SK-N-SH (cell line): ENCODE measurements around the gene SEC24B. TPM values are rescaled to one million over a fixed set of nuclear protein-coding genes. Genes with fewer than 3 reads are reported as not detected.
"Not testable (repeated sequence)": the region's sequence is repeated elsewhere in the genome, so short reads cannot be mapped to it uniquely, and the experiment has no call there.

Experiments used
- CTCF ChIA-PET: fragments of 300-600, 350-600 bp; formaldehyde crosslinking; extraction: SDS; loops from one replicate; lab custom pipeline; 2021; lab: Yijun Ruan, JAX
- POLR2A ChIA-PET: fragments of 350-600 bp; sonication (Branson Sonifier 250); formaldehyde crosslinking; extraction: SDS; loops from one replicate; lab custom pipeline; 2020; ENCODE audit warnings: antibody characterized with exemption, inconsistent platforms; lab: Yijun Ruan, JAX
- DNase-seq: peaks from one replicate; pipeline ENCODE4 v3.0.0; 2012
- H2AFZ ChIP-seq: fragments of 200-600 bp; sonication (generic); 2 replicates; pipeline ENCODE4 v1.8.1; 2016; ENCODE audit warnings: antibody characterized with exemption, mild to moderate bottlenecking, low read depth
- H3F3A ChIP-seq: fragments of 200-600 bp; sonication (generic); replicated peaks from 2 replicates; pipeline ENCODE3; 2016; ENCODE audit warnings: antibody characterized with exemption, mild to moderate bottlenecking; ENCODE audit not compliant: insufficient read depth
- H3K27ac ChIP-seq, 2 experiments: fragments of 200-500 bp in 1 of 2; fragments of 200-600 bp in 1 of 2; sonication (Bioruptor generic) in 1 of 2; sonication (generic), shearing (Covaris generic) in 1 of 2; 2 replicates each; pipeline versions ENCODE4 v1.5.1 to v1.6.1; 2014 to 2016; ENCODE audit warnings: low read depth in 2 of 2, inconsistent platforms in 1 of 2, low read length in 1 of 2, mild to moderate bottlenecking in 1 of 2, mixed read lengths in 1 of 2
- H3K27me3 ChIP-seq: fragments of 200-600 bp; sonication (generic), shearing (Covaris generic); 2 replicates; pipeline ENCODE4 v1.6.1; 2016; ENCODE audit warnings: mixed run types; ENCODE audit not compliant: insufficient read depth
- H3K36me3 ChIP-seq, 2 experiments: fragments of 200-500 bp in 1 of 2; fragments of 200-600 bp in 1 of 2; sonication (Bioruptor generic) in 1 of 2; sonication (generic) in 1 of 2; replicated peaks in 1 of 2; 2 replicates each; pipeline versions ENCODE3 to v1.5.1; 2014 to 2016; ENCODE audit warnings: low read length in 1 of 2, mild to moderate bottlenecking in 1 of 2; ENCODE audit not compliant: insufficient read depth in 2 of 2, control insufficient read depth in 1 of 2
- H3K4me1 ChIP-seq, 2 experiments: fragments of 200-500 bp in 1 of 2; fragments of 200-600 bp in 1 of 2; sonication (Bioruptor generic) in 1 of 2; sonication (generic), shearing (Covaris generic) in 1 of 2; 2 replicates each; pipeline versions ENCODE4 v1.5.1 to v1.6.1; 2014 to 2016; ENCODE audit warnings: low read depth in 1 of 2, low read length in 1 of 2, mixed run types in 1 of 2; ENCODE audit not compliant: insufficient read depth in 2 of 2, control insufficient read depth in 1 of 2
- H3K4me2 ChIP-seq: fragments of 200-600 bp; sonication (generic), shearing (Covaris generic); 2 replicates; pipeline ENCODE4 v1.6.1; 2017; ENCODE audit warnings: mixed run types
- H3K4me3 ChIP-seq, 2 experiments: fragments of 200-500 bp in 1 of 2; fragments of 200-600 bp in 1 of 2; sonication (Bioruptor generic) in 1 of 2; sonication (generic), shearing (Covaris generic) in 1 of 2; 2 replicates each; pipeline versions ENCODE4 v1.5.1 to v1.8.1; 2014 to 2016; ENCODE audit warnings: low read depth in 2 of 2, inconsistent platforms in 1 of 2, low read length in 1 of 2, mild to moderate bottlenecking in 1 of 2, mixed read lengths in 1 of 2, moderate library complexity in 1 of 2
- H3K79me2 ChIP-seq: fragments of 200-600 bp; sonication (generic); 2 replicates; pipeline ENCODE4 v1.8.1; 2017; ENCODE audit warnings: mild to moderate bottlenecking; ENCODE audit not compliant: insufficient read depth
- H3K9ac ChIP-seq: fragments of 200-600 bp; sonication (generic); 2 replicates; pipeline ENCODE4 v1.6.1; 2017; ENCODE audit warnings: mixed run types
- H3K9me2 ChIP-seq: fragments of 200-600 bp; sonication (generic); 2 replicates; pipeline ENCODE4 v1.6.1; 2017; ENCODE audit warnings: mixed run types
- H3K9me3 ChIP-seq: fragments of 200-600 bp; sonication (generic); 2 replicates; pipeline ENCODE4 v1.6.1; 2017; ENCODE audit warnings: mixed run types, mild to moderate bottlenecking, moderate library complexity
- H4K20me1 ChIP-seq: fragments of 200-600 bp; sonication (generic); 2 replicates; pipeline ENCODE4 v1.6.1; 2017; ENCODE audit warnings: mild to moderate bottlenecking, mixed run types; ENCODE audit not compliant: insufficient read depth
- CHD2 ChIP-seq: fragments of 150-350 bp; IDR thresholded peaks from 2 replicates; pipeline ENCODE4 v1.6.1; 2018; ENCODE audit warnings: low read length; ENCODE audit not compliant: partially characterized antibody
- ELF1 ChIP-seq: IDR thresholded peaks from 2 replicates; pipeline ENCODE4 v1.4.0; 2012
- EP300 ChIP-seq, 2 experiments: IDR thresholded peaks; 2 replicates each; pipeline versions ENCODE4 v1.4.0 to v1.6.1; 2012; ENCODE audit warnings: borderline replicate concordance in 1 of 2, low read depth in 1 of 2, low read length in 1 of 2
- FOSL2 ChIP-seq: IDR thresholded peaks from 2 replicates; pipeline ENCODE4 v1.4.0; 2012; ENCODE audit warnings: low read depth, mild to moderate bottlenecking, moderate library complexity, borderline replicate concordance
- FOXJ3 ChIP-seq: sonication (generic); formaldehyde crosslinking; IDR thresholded peaks from 2 replicates; pipeline ENCODE4 v1.5.1; 2020; ENCODE audit warnings: mild to moderate bottlenecking, missing genetic modification reagents
- FOXM1 ChIP-seq: IDR thresholded peaks from 2 replicates; pipeline ENCODE4 v1.4.0; 2012; ENCODE audit warnings: low read depth, mild to moderate bottlenecking
- JUND ChIP-seq: IDR thresholded peaks from 2 replicates; pipeline ENCODE4 v1.4.0; 2012
- MEF2A ChIP-seq: IDR thresholded peaks from 2 replicates; pipeline ENCODE4 v1.4.0; 2012; ENCODE audit warnings: low read depth, borderline replicate concordance
- MXI1 ChIP-seq: IDR thresholded peaks from 2 replicates; pipeline ENCODE4 v1.6.1; 2012; ENCODE audit warnings: mild to moderate bottlenecking, low read depth, low read length, improper control_type of control experiment
- NFIC ChIP-seq: IDR thresholded peaks from 2 replicates; pipeline ENCODE4 v1.4.0; 2012; ENCODE audit warnings: borderline replicate concordance
- NRF1 ChIP-seq: IDR thresholded peaks from 2 replicates; pipeline ENCODE4 v1.6.1; 2012; ENCODE audit warnings: low read depth, mild to moderate bottlenecking, low read length
- POLR2AphosphoS5 ChIP-seq: IDR thresholded peaks from 2 replicates; pipeline ENCODE4 v1.6.1; 2012; ENCODE audit warnings: low read depth, low read length
- RAD21 ChIP-seq: IDR thresholded peaks from 2 replicates; pipeline ENCODE4 v1.6.1; 2012; ENCODE audit warnings: mild to moderate bottlenecking, low read length
- REST ChIP-seq: IDR thresholded peaks from 2 replicates; pipeline ENCODE4 v1.6.1; 2012; ENCODE audit warnings: mild to moderate bottlenecking, low read depth, low read length, moderate library complexity
- RXRA ChIP-seq: IDR thresholded peaks from 2 replicates; pipeline ENCODE4 v1.4.0; 2012; ENCODE audit warnings: low read depth, mild to moderate bottlenecking, borderline replicate concordance
- TAF1 ChIP-seq: IDR thresholded peaks from 2 replicates; pipeline ENCODE4 v1.6.1; 2012; ENCODE audit warnings: low read depth, mild to moderate bottlenecking, low read length, moderate library complexity, borderline replicate concordance
- TEAD4 ChIP-seq: IDR thresholded peaks from 2 replicates; pipeline ENCODE4 v1.4.0; 2012; ENCODE audit warnings: mild to moderate bottlenecking, borderline replicate concordance; ENCODE audit not compliant: insufficient read depth
- WGBS: methylation state at CpG from one replicate; pipeline ENCODE4 v1.1.6; 2017; ENCODE audit warnings: low lambda C conversion rate; 5-methylcytosine and 5-hydroxymethylcytosine counted together
- polyA plus RNA-seq, 3 experiments: library from polyadenylated mRNA; depleted of rRNA; stranded (reverse); fragments of >200 nt; gene quantifications; 2 replicates each; pipeline ENCODE4 v1.2.3, GENCODE V29; 2012
- TF ChIP-seq, protein P1 (sequence below): IDR thresholded peaks from 2 replicates; pipeline ENCODE4 v1.4.0; 2012; ENCODE audit warnings: low read depth
- TF ChIP-seq, protein P2 (sequence below): fragments of 150-350 bp; IDR thresholded peaks from 2 replicates; pipeline ENCODE4 v1.6.1; 2017; ENCODE audit warnings: antibody characterized with exemption, low read length, low read depth, borderline replicate concordance
- TF ChIP-seq, protein P3 (sequence below): fragments of 150-350 bp; IDR thresholded peaks from 2 replicates; pipeline ENCODE4 v1.6.1; 2016; ENCODE audit warnings: mild to moderate bottlenecking, low read depth, low read length

The SEC24B gene
- polyA plus RNA-seq, 1 of the 3 experiments (the other 2 are of a cell fraction): 23.0 TPM

- ChIA-PET CTCF (interaction anchor here (3.1 kb wide), 1 partner anchor 18 kb away, joined by 10 read pairs; the partner anchor contains the start of gene SEC24B), POLR2A (no interaction called here)
- Histone ChIP-seq H3K4me2 (no peak overlapping the region), H2AFZ (no peak overlapping the region), H3K9ac (no peak overlapping the region), H4K20me1 (peaks cover 70% of the 10 kb centered on the region), H3K4me3 (no peak overlapping the region), H3F3A (peaks cover 4% of the 10 kb centered on the region), H3K27me3 (no peaks in the 10 kb centered on the region), H3K9me2 (no peaks in the 10 kb centered on the region), H3K79me2 (peaks cover 100% of the 10 kb centered on the region), H3K36me3 (peaks cover 13 to 39% of the 10 kb centered on the region in 2 experiments), H3K27ac (no peak overlapping the region), H3K9me3 (no peaks in the 10 kb centered on the region), H3K4me1 (no peaks in the 10 kb centered on the region)
- TF ChIP-seq, protein P1, sequence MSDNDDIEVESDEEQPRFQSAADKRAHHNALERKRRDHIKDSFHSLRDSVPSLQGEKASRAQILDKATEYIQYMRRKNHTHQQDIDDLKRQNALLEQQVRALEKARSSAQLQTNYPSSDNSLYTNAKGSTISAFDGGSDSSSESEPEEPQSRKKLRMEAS: no peak
- no peak for TF ChIP-seq EP300 (IDR thresholded peaks at IDR 0.05; ENCODE audit: borderline replicate concordance in 1 of 2, low read depth in 1 of 2, low read length in 1 of 2)
- TF ChIP-seq, protein P2, sequence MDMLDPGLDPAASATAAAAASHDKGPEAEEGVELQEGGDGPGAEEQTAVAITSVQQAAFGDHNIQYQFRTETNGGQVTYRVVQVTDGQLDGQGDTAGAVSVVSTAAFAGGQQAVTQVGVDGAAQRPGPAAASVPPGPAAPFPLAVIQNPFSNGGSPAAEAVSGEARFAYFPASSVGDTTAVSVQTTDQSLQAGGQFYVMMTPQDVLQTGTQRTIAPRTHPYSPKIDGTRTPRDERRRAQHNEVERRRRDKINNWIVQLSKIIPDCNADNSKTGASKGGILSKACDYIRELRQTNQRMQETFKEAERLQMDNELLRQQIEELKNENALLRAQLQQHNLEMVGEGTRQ: no peak
- no peak for TF ChIP-seq RXRA
- TF ChIP-seq, protein P3, sequence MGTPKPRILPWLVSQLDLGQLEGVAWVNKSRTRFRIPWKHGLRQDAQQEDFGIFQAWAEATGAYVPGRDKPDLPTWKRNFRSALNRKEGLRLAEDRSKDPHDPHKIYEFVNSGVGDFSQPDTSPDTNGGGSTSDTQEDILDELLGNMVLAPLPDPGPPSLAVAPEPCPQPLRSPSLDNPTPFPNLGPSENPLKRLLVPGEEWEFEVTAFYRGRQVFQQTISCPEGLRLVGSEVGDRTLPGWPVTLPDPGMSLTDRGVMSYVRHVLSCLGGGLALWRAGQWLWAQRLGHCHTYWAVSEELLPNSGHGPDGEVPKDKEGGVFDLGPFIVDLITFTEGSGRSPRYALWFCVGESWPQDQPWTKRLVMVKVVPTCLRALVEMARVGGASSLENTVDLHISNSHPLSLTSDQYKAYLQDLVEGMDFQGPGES: no peak
- no peak for TF ChIP-seq FOXM1
- TF ChIP-seq FOXJ3: no peak
- TF ChIP-seq REST: no peak
- no peak for TF ChIP-seq JUND
- no peak for TF ChIP-seq NFIC
- TF ChIP-seq MXI1: no peak
- TF ChIP-seq TAF1: no peak
- no peak for TF ChIP-seq NRF1
- no peak for TF ChIP-seq TEAD4
- no peak for TF ChIP-seq ELF1
- TF ChIP-seq POLR2AphosphoS5: no peak
- no peak for TF ChIP-seq MEF2A
- TF ChIP-seq FOSL2: no peak
- no peak for TF ChIP-seq CHD2
- no peak for TF ChIP-seq RAD21
- no peak for DNase-seq
- WGBS: 95% methylated on average over 3 of the region's 3 CpGs
Measured at GRCh38 chr4:109451544-109452273, 18.1 kb downstream of the SEC24B start.

DNA sequence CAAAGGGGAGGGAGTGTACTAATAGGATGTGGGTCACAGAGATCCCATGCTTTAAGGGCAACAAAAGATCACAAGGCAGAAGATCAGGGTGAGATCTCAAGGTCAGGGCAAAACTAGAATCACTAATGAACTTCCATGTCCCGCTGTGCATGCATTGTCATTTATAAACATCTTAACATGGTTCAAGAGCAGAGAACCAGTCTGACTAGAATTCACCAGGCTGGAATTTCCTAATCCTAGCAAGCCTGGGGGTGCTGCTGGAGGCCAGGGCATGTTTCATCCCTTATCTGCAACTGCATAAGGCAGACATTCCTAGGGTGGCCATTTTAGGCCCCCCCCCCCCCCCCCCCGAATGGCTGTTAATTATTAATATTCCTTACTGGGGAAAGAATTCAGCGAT, 19.5 kb downstream of the SEC24B start:
- CTCF ChIA-PET: interaction anchor here (3.1 kb wide), 1 partner anchor 19 kb away, joined by 10 read pairs; the partner anchor contains the start of gene SEC24B
- POLR2A ChIA-PET: not testable (repeated sequence)
- peaks cover 63% of the 10 kb centered on the region for H4K20me1 ChIP-seq

More for the DNA sequence above, 19.5 kb downstream of the SEC24B start:
- H3K9me3 ChIP-seq, DNase-seq, H3F3A ChIP-seq, H3K4me2 ChIP-seq, H3K4me3 ChIP-seq, H3K9ac ChIP-seq, H3K27me3 ChIP-seq, H3K9me2 ChIP-seq, H2AFZ ChIP-seq, H3K27ac ChIP-seq, H3K4me1 ChIP-seq: not testable (repeated sequence)
- Histone ChIP-seq H3K36me3 (peaks cover 6 to 42% of the 10 kb centered on the region in 2 experiments), H3K79me2 (peaks cover 100% of the 10 kb centered on the region)
- WGBS: 94% methylated on average over 3 of the region's 3 CpGs
